Esophagus mucosa (tissue), 1 donor: ENCODE measurements around the gene IFNE. TPM values are rescaled to one million over a fixed set of nuclear protein-coding genes. Genes with fewer than 3 reads are reported as not detected.
"Not testable (repeated sequence)": the region's sequence is repeated elsewhere in the genome, so short reads cannot be mapped to it uniquely, and the experiment has no call there.

Source experiments
- ATAC-seq: fragments of 200-7000 bp; cut with Tn5 transposase; one replicate; pipeline ENCODE4 v1.9.1; 2020
- total RNA-seq: library from RNA; stranded (reverse); gene quantifications from one replicate; pipeline ENCODE4 v1.2.4, GENCODE V29; 2023
- donor health status: DM: yes; HTN: yes; CAD: no.

Gene IFNE
- total RNA-seq, 1 donor from 2014 or later = 5.6 TPM

- no peak for ATAC-seq
Measured at GRCh38 chr9:21491756-21492155, 9.6 kb upstream of the IFNE start.

DNA sequence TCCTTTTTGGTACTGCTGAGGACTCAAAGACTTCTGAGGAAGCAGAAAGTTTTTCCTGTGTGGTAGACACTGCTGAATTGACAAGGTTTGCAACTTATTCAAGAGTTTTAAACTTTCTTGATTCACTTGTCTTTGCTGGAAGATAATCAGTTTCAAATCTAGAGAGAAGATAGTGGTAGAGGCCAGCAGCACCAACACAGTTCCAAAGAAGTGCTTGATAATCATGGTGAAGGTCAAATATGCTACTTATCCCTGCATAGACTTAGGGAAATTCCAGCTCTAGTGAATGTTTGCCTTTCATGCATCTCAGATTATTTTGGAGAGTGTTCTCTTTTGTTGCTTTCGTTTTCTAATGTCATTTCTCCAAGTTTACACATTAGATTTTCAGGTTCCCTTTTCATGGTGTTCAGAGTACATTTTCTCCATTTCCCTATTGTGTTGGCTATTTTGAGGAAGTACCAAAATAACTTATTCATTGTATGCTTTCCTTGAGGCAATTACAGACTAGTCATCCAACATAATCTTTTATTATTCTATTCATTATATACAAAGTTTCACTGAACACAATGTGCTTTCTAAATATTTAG lies 550 bp downstream of the IFNE start:
- no peak for ATAC-seq

DNA sequence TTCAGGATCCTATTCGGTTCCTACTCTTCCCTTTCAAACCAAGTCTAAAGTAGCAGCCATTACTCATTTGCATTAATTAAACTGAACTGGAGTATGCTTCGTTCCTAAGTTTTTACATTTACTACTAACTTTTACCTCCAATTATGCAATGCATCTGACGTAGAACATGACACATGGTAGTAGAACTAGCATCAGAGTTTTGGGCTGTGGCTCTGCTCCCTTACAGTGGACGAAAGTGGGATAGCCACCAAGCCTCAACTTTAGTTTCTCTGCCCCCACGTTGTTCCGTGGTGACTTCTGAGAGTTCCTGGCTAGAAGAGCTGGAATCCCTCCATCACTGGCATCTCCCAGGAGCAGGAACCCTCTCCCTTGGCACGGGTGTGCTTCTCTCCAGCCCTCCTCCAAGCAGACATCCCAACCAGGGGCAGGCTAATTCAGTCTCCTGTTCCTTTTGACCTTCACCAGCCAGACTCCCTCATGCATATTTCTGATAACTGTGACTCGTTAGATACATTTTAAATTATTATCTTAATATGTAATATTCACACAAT lies 2.9 kb downstream of the IFNE start:
- no peak for ATAC-seq

DNA sequence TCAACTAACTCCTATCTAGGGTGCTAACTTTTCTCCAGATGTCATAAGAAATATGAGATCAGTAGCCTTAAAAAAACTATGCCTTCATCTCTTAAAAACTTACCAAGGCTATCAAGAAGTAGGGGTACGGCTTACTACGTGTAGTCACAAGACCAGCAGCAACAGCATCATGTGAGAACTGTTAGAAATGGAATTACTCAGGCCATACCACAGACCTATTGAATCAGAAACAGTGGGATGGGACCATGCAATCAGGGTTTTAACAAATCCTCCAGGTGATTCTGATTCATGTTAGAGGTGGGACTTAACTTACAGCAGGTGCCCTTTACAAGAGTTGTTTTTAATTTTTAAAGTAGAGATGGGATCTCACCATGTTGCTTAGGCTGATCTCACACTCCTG lies 4.6 kb downstream of the IFNE start:
- ATAC-seq = no peak

DNA sequence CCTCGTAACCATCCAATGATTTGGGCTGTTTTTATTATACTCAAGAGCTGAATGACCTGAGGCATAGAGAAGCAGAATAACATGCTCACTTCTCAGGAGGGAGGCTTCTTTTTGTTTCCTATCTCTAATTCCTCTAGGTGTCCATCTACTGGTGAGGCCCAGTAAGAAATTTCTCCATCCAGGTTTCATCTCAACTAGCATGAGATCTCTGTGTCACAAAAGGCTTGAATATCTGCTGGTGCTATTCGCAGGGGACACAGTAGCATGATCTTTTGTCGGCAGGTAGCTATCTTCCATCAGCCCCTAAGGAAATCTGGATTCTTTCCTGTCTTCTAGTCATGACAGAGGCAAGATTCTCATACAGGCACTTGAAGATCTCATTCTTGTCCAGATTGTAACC lies 8.9 kb downstream of the IFNE start:
- no peak for ATAC-seq

- no peak for ATAC-seq
Measured at GRCh38 chr9:21470126-21470525, 12.0 kb downstream of the IFNE start.

- ATAC-seq = peak; percentile 74
Measured at GRCh38 chr9:21465859-21466518, 16.1 kb downstream of the IFNE start.

DNA sequence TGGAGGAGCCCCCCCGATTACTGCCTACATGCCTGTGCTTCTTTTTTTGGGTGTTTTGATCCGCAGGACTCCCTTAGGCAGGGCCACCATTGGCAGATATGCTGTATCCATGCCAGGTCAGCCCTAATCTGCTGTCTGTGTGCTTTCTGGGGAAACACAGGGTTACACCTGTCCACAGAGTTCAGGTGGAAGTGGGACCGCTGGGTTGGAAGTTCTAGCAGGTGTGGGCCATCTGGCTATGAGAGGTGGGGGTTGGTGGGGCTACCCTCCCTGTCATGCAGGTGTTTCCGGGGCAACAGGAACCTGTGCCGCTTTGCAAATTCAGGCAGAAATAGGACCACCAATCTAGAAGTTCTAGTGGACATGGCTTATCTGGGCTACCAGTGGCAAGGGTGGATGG lies 17.0 kb downstream of the IFNE start:
- ATAC-seq = no peak

- ATAC-seq = no peak
Measured at GRCh38 chr9:21461377-21461776, 20.7 kb downstream of the IFNE start.

DNA sequence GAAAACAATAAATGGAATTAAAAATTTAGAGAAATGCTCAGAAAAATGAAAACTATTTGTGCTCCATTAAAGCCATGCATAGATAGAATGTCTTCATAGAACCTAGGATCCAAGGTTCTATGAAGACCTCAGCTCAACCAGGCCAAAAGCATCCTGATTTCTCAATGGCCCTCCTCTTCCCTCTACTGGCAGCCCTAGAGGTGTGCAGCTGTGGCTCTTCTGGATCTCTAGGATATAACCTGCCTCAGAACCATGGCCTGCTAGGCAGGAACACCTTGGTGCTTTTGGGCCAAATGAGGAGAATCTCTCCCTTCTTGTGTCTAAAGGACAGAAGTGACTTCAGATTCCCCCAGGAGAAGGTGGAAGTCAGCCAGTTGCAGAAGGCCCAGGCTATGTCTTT lies 26.8 kb downstream of the IFNE start:
- ATAC-seq = peak; percentile 74

- no peak for ATAC-seq
Measured at GRCh38 chr9:21454149-21454548, 28.0 kb downstream of the IFNE start.

DNA sequence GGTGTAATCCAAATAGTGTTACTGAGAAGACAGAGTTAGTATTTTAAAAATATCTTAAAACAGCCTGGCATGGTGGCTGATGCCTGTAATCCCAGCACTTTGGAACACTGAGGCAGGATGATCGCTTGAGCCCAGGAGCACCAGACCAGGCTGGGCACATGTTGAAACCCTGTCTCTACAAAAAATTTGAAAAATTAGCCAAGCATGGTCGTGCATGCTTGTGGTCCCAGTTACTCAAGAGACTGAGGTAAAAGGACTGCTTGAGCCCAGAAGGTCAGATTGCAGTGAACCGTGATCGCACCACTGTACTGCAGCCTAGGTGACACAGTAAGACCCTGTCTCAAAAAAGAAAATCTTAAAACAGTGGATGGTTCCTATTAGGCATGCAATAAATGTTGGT lies 29.4 kb downstream of the IFNE start:
- no peak for ATAC-seq

GRCh38 chr9:21450733-21451394 lies 31.2 kb downstream of the IFNE start:
- ATAC-seq = no peak

GRCh38 chr9:21449312-21449711 lies 32.8 kb downstream of the IFNE start:
- ATAC-seq = peak; percentile 64

DNA sequence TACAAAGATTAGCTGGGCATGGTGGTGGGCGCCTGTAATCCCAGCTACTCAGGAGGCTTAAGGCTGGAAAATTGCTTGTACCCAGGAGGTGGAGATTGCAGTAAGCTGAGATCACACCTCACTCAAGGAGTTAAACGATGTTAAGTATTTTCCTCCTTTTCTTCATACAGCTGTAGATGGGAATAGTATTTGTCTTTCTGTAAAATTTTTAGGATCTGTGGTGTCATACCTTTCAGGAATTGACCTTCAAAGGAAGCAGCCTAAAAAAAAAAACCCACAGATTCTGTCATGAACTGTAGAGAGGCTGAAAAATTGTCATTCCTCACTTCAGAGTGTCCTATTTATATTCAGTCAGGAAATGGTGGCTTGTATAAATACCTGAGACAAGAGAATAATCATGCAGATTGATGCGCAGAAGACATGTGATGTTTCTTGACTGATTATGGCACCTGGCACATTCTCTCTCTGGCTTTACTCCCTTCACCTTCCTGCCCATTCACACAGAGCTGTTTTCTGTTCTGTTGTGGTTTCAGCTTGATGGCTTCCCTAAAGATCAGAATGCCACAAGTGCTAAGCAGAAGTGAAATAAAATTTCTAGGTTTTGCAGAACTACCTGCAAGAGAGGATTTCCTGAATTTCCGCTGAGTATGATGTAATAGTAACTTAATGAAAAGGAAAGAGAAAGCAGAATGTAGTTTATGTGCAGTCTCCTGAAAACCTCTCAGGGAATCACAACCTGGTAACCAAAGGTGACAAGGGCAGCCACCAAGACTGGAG lies 38.1 kb downstream of the IFNE start:
- peak; percentile 15 for ATAC-seq

- no peak for ATAC-seq
Measured at GRCh38 chr9:21440139-21440538, 42.0 kb downstream of the IFNE start, which contains the start of gene IFNA1. TSS of gene IFNA1 (plus strand) at chr9:21440439. CDS start at chr9:21440508, 69 bp downstream.

DNA sequence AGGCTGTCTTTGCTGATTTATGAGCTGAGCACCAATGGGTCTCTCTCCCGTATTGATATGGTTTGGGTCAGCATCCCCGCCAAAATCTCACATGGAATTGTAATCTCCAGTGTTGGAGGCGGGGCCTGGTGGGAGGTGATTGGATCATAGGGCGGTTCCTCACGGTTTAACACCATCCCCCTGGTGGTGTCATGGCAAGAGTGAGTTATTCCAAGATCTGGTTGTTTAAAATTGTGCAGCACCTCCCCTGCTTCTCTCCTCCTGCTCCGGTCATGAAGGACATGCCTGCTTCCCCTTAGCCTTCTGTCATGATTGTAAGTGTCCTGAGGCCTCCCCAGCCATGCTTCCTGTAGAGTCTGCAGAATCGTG lies 47.1 kb downstream of the IFNE start:
- not testable (repeated sequence) for ATAC-seq

GRCh38 chr9:21434202-21435014 lies 47.7 kb downstream of the IFNE start:
- ATAC-seq = peak; percentile 42

GRCh38 chr9:21432672-21433425 lies 49.3 kb downstream of the IFNE start:
- ATAC-seq = no peak
